ENCODE data around the gene LRRC27.
"Not testable (repeated sequence)": the region's sequence is repeated elsewhere in the genome, so short reads cannot be mapped to it uniquely, and the experiment has no call there.

The LRRC27 gene

GRCh38 chr10:132385389-132385667, 53.3 kb downstream of the LRRC27 start:
- H3K27me3 Mint-ChIP-seq = no peaks in the 10 kb centered on the region
- no peak overlapping the region for H3K4me3 Mint-ChIP-seq
- H3K4me1 Mint-ChIP-seq (ENCODE audit: low read depth) = peaks cover 6% of the 10 kb centered on the region
- H3K9me3 Mint-ChIP-seq = no peaks in the 10 kb centered on the region
- H3K27ac Mint-ChIP-seq = no peak overlapping the region
- no peaks in the 10 kb centered on the region for H3K36me3 Mint-ChIP-seq (ENCODE audit: low read depth)
- no peak for DNase-seq

GRCh38 chr10:132385721-132386418, 53.9 kb downstream of the LRRC27 start:
- Mint-ChIP-seq H3K4me3 (no peak overlapping the region), H3K9me3 (no peaks in the 10 kb centered on the region), H3K4me1 (ENCODE audit: low read depth) (peaks cover 6% of the 10 kb centered on the region), H3K27me3 (no peaks in the 10 kb centered on the region), H3K36me3 (ENCODE audit: low read depth) (no peaks in the 10 kb centered on the region), H3K27ac (no peak overlapping the region)
- DNase-seq = no peak

- no peaks in the 10 kb centered on the region for H3K36me3 Mint-ChIP-seq (ENCODE audit: low read depth)
- peaks cover 6% of the 10 kb centered on the region for H3K4me1 Mint-ChIP-seq (ENCODE audit: low read depth)
- DNase-seq = no peak
- no peaks in the 10 kb centered on the region for H3K9me3 Mint-ChIP-seq
- no peaks in the 10 kb centered on the region for H3K27me3 Mint-ChIP-seq
- no peak overlapping the region for H3K27ac Mint-ChIP-seq
- no peak overlapping the region for H3K4me3 Mint-ChIP-seq
Measured at GRCh38 chr10:132386419-132386831, 54.4 kb downstream of the LRRC27 start.

- H3K9me3 Mint-ChIP-seq; DNase-seq; H3K36me3 Mint-ChIP-seq (ENCODE audit: low read depth); H3K27me3 Mint-ChIP-seq; H3K4me3 Mint-ChIP-seq; H3K4me1 Mint-ChIP-seq (ENCODE audit: low read depth): not testable (repeated sequence)
- H3K27ac Mint-ChIP-seq = peak overlapping the region; percentile 95
Measured at GRCh38 chr10:132386896-132387295, 54.9 kb downstream of the LRRC27 start.

- Mint-ChIP-seq H3K27me3 (no peaks in the 10 kb centered on the region), H3K27ac (peak overlapping the region; percentile 95), H3K4me3 (peak overlapping the region; percentile 59)
Measured at GRCh38 chr10:132387764-132388210, 55.8 kb downstream of the LRRC27 start.

GRCh38 chr10:132388891-132389432, 57.0 kb downstream of the LRRC27 start:
- DNase-seq = no peak
- no peaks in the 10 kb centered on the region for H3K27me3 Mint-ChIP-seq
- peak overlapping the region; percentile 81 for H3K27ac Mint-ChIP-seq
- H3K36me3 Mint-ChIP-seq (ENCODE audit: low read depth) = no peaks in the 10 kb centered on the region
- H3K4me1 Mint-ChIP-seq (ENCODE audit: low read depth) = peaks cover 3% of the 10 kb centered on the region
- H3K9me3 Mint-ChIP-seq = peaks cover 5% of the 10 kb centered on the region
- peak overlapping the region; percentile 18 for H3K4me3 Mint-ChIP-seq

More at GRCh38 chr10:132387764-132388210, 55.8 kb downstream of the LRRC27 start:
- H3K36me3 Mint-ChIP-seq (ENCODE audit: low read depth) = no peaks in the 10 kb centered on the region
- peaks cover 3% of the 10 kb centered on the region for H3K4me1 Mint-ChIP-seq (ENCODE audit: low read depth)
- peaks cover 5% of the 10 kb centered on the region for H3K9me3 Mint-ChIP-seq
- peak; percentile 84 for DNase-seq

- no peak overlapping the region for H3K27ac Mint-ChIP-seq
- H3K9me3 Mint-ChIP-seq = peaks cover 5% of the 10 kb centered on the region
- no peaks in the 10 kb centered on the region for H3K27me3 Mint-ChIP-seq
- H3K4me3 Mint-ChIP-seq = no peak overlapping the region
- peaks cover 3% of the 10 kb centered on the region for H3K4me1 Mint-ChIP-seq (ENCODE audit: low read depth)
- H3K36me3 Mint-ChIP-seq (ENCODE audit: low read depth) = no peaks in the 10 kb centered on the region
- no peak for DNase-seq
Measured at GRCh38 chr10:132389433-132390169, 57.6 kb downstream of the LRRC27 start.

- Mint-ChIP-seq H3K9me3 (peaks cover 5% of the 10 kb centered on the region), H3K36me3 (ENCODE audit: low read depth) (no peaks in the 10 kb centered on the region), H3K27ac (no peak overlapping the region), H3K4me3 (no peak overlapping the region), H3K27me3 (no peaks in the 10 kb centered on the region), H3K4me1 (ENCODE audit: low read depth) (peaks cover 3% of the 10 kb centered on the region)
- no peak for DNase-seq
Measured at GRCh38 chr10:132390170-132390920, 58.4 kb downstream of the LRRC27 start.

GRCh38 chr10:132390921-132391675, 59.1 kb downstream of the LRRC27 start:
- DNase-seq = no peak
- H3K9me3 Mint-ChIP-seq = peaks cover 5% of the 10 kb centered on the region
- H3K4me1 Mint-ChIP-seq (ENCODE audit: low read depth) = peaks cover 3% of the 10 kb centered on the region
- H3K27me3 Mint-ChIP-seq = no peaks in the 10 kb centered on the region
- no peak overlapping the region for H3K27ac Mint-ChIP-seq
- H3K4me3 Mint-ChIP-seq = no peak overlapping the region
- H3K36me3 Mint-ChIP-seq (ENCODE audit: low read depth) = no peaks in the 10 kb centered on the region

- Mint-ChIP-seq H3K27me3 (no peaks in the 10 kb centered on the region), H3K36me3 (ENCODE audit: low read depth) (no peaks in the 10 kb centered on the region), H3K9me3 (peaks cover 5% of the 10 kb centered on the region), H3K27ac (no peak overlapping the region), H3K4me3 (no peak overlapping the region), H3K4me1 (ENCODE audit: low read depth) (peaks cover 3% of the 10 kb centered on the region)
- DNase-seq = no peak
Measured at GRCh38 chr10:132391676-132392020, 59.7 kb downstream of the LRRC27 start.

- Mint-ChIP-seq H3K4me3 (no peak overlapping the region), H3K27me3 (no peaks in the 10 kb centered on the region), H3K27ac (no peak overlapping the region), H3K9me3 (peaks cover 5% of the 10 kb centered on the region), H3K36me3 (ENCODE audit: low read depth) (no peaks in the 10 kb centered on the region), H3K4me1 (ENCODE audit: low read depth) (peaks cover 3% of the 10 kb centered on the region)
- DNase-seq = no peak
Measured at GRCh38 chr10:132392184-132392800, 60.3 kb downstream of the LRRC27 start.

- no peaks in the 10 kb centered on the region for H3K36me3 Mint-ChIP-seq (ENCODE audit: low read depth)
- peaks cover 6% of the 10 kb centered on the region for H3K4me1 Mint-ChIP-seq (ENCODE audit: low read depth)
- no peak for DNase-seq
- no peak overlapping the region for H3K4me3 Mint-ChIP-seq
- H3K27me3 Mint-ChIP-seq = no peaks in the 10 kb centered on the region
- no peak overlapping the region for H3K27ac Mint-ChIP-seq
- peaks cover 5% of the 10 kb centered on the region for H3K9me3 Mint-ChIP-seq
Measured at GRCh38 chr10:132392811-132393694, 61.1 kb downstream of the LRRC27 start.

- no peak for DNase-seq
- no peak overlapping the region for H3K4me3 Mint-ChIP-seq
- no peaks in the 10 kb centered on the region for H3K36me3 Mint-ChIP-seq (ENCODE audit: low read depth)
- H3K27me3 Mint-ChIP-seq = no peaks in the 10 kb centered on the region
- no peak overlapping the region for H3K27ac Mint-ChIP-seq
- peaks cover 5% of the 10 kb centered on the region for H3K9me3 Mint-ChIP-seq
- H3K4me1 Mint-ChIP-seq (ENCODE audit: low read depth) = peaks cover 11% of the 10 kb centered on the region
Measured at GRCh38 chr10:132393695-132394181, 61.7 kb downstream of the LRRC27 start.
